GM12878 (cell line): ENCODE data around the gene CD86. TPM values are rescaled to one million over a fixed set of nuclear protein-coding genes. Genes with fewer than 3 reads are reported as not detected.

Source experiments
- ATAC-seq: fragments of 200-7000 bp; cut with Tn5 transposase; 3 replicates; pipeline ENCODE4 v1.9.1; 2020; ENCODE audit warnings: mild to moderate bottlenecking, moderate library complexity
- BruUV-seq: library from RNA; stranded (reverse); fragments of 400-500 nt; replicated peaks from 2 replicates; lab custom pipeline; 2021; lab: Mats Ljungman, UMichigan
- CTCF ChIA-PET: fragments of 300-600 bp; sonication (Branson Sonifier 250); formaldehyde crosslinking; extraction: SDS; loops from one replicate; lab custom pipeline; 2021; ENCODE audit warnings: inconsistent platforms; lab: Yijun Ruan, JAX
- POLR2A ChIA-PET: fragments of 350-600 bp; formaldehyde crosslinking; extraction: SDS; loops from one replicate; lab custom pipeline; 2021; ENCODE audit warnings: inconsistent platforms; lab: Charles Lee
- RAD21 ChIA-PET: fragments of 300-600 bp; sonication (Branson Sonifier 250); formaldehyde crosslinking; loops from one replicate; lab custom pipeline; 2023; ENCODE audit warnings: antibody characterized with exemption; ENCODE audit not compliant: unreplicated experiment; lab: Charles Lee
- SMC1A ChIA-PET: fragments of 300-600 bp; sonication (Branson Sonifier 250); formaldehyde crosslinking; loops from one replicate; lab custom pipeline; 2023; ENCODE audit not compliant: unreplicated experiment, uncharacterized antibody; lab: Charles Lee
- DNase-seq: peaks from one replicate; pipeline ENCODE4 v3.0.0-alpha.2; 2011; ENCODE audit warnings: low read depth, low spot score
- FAIRE-seq: peaks from 3 replicates; lab custom pipeline; 2011; peaks lifted over from hg19 to GRCh38; lab: Jason Lieb, UNC
- H2AFZ ChIP-seq: 2 replicates; pipeline ENCODE4 v1.6.0; 2011; ENCODE audit warnings: low read depth, low read length, control low read depth; ENCODE audit not compliant: control insufficient read depth
- H3K27ac ChIP-seq: 2 replicates; pipeline ENCODE4 v1.5.1; 2011; ENCODE audit warnings: control low read depth; ENCODE audit not compliant: control insufficient read depth, insufficient read depth
- H3K27me3 ChIP-seq, 2 experiments: replicated peaks in 1 of 2; 2 replicates each; pipeline versions ENCODE4 v1.6.0 to v1.6.1; 2011; ENCODE audit warnings: low read length in 1 of 2; ENCODE audit not compliant: control insufficient read depth in 2 of 2, insufficient read depth in 2 of 2
- H3K36me3 ChIP-seq, 2 experiments: 2 replicates each; pipeline ENCODE4 v1.5.1; 2011; ENCODE audit warnings: low read length in 1 of 2; ENCODE audit not compliant: control insufficient read depth in 2 of 2, insufficient read depth in 2 of 2
- H3K4me1 ChIP-seq: 2 replicates; pipeline ENCODE4 v1.6.1; 2011; ENCODE audit warnings: mild to moderate bottlenecking, low read length, moderate library complexity, mixed read lengths; ENCODE audit not compliant: control insufficient read depth, insufficient read depth
- H3K4me2 ChIP-seq: 2 replicates; pipeline ENCODE4 v1.6.0; 2011; ENCODE audit warnings: control low read depth; ENCODE audit not compliant: control insufficient read depth, insufficient read depth
- H3K4me3 ChIP-seq: fragments of 200-600 bp; sonication (generic); 2 replicates; pipeline ENCODE4 v1.5.1; 2016
- H3K79me2 ChIP-seq: 2 replicates; pipeline ENCODE4 v1.6.0; 2011; ENCODE audit warnings: low read length; ENCODE audit not compliant: control insufficient read depth, insufficient read depth
- H3K9ac ChIP-seq: 2 replicates; pipeline ENCODE4 v1.8.0; 2011; ENCODE audit warnings: low read length, control low read depth, mixed read lengths; ENCODE audit not compliant: control insufficient read depth, insufficient read depth
- H3K9me3 ChIP-seq: replicated peaks from 3 replicates; pipeline ENCODE4 v1.5.1; 2011; ENCODE audit warnings: mild to moderate bottlenecking, low read length; ENCODE audit not compliant: control insufficient read depth, insufficient read depth
- H4K20me1 ChIP-seq: 2 replicates; pipeline ENCODE4 v1.6.0; 2011; ENCODE audit not compliant: control insufficient read depth, insufficient read depth
- BHLHE40 ChIP-seq, 2 experiments: fragments of 450-650 bp in 1 of 2; IDR thresholded peaks; 2 replicates each; pipeline ENCODE4 v1.6.1; 2011 to 2017; ENCODE audit warnings: low read depth in 2 of 2, borderline replicate concordance in 1 of 2, improper control_type of control experiment in 1 of 2, low read length in 1 of 2, mild to moderate bottlenecking in 1 of 2
- EED ChIP-seq: sonication (generic); IDR thresholded peaks from 2 replicates; pipeline ENCODE4 v1.6.1; 2016; ENCODE audit warnings: antibody characterized with exemption, low read depth
- GATAD2B ChIP-seq: fragments of 450-650 bp; conservative IDR thresholded peaks from 2 replicates; pipeline ENCODE4 v1.6.1; 2017; ENCODE audit warnings: low read depth, mild to moderate bottlenecking, moderate library complexity
- LARP7 ChIP-seq: fragments of 450-650 bp; IDR thresholded peaks from 2 replicates; pipeline ENCODE4 v1.6.1; 2017; ENCODE audit warnings: mild to moderate bottlenecking
- MYB ChIP-seq: fragments of 150-350 bp; IDR thresholded peaks from 2 replicates; pipeline ENCODE4 v1.6.1; 2014; ENCODE audit warnings: mild to moderate bottlenecking, low read depth, low read length, borderline replicate concordance
- NFYA ChIP-seq: IDR thresholded peaks from 2 replicates; pipeline ENCODE4 v1.6.1; 2011; ENCODE audit warnings: low read depth, mild to moderate bottlenecking, low read length, improper control_type of control experiment, borderline replicate concordance
- PAX5 ChIP-seq: IDR thresholded peaks from 2 replicates; pipeline ENCODE4 v1.6.1; 2011; ENCODE audit warnings: low read depth, low read length, borderline replicate concordance
- RBBP5 ChIP-seq: fragments of 200-600 bp; sonication (generic); conservative IDR thresholded peaks from 2 replicates; pipeline ENCODE4 v1.6.1; 2016
- RCOR1 ChIP-seq: conservative IDR thresholded peaks from 2 replicates; pipeline ENCODE4 v1.6.1; 2012; ENCODE audit warnings: low read depth, low read length, improper control_type of control experiment
- SREBF1 ChIP-seq: IDR thresholded peaks from 2 replicates; pipeline ENCODE4 v1.6.1; 2012; ENCODE audit warnings: mild to moderate bottlenecking, low read length
- WGBS: methylation state at CpG from one replicate; pipeline ENCODE4 v1.1.6; 2016; ENCODE audit warnings: low lambda C conversion rate; ENCODE audit not compliant: insufficient replicate concordance, insufficient coverage; ENCODE audit errors: missing lambda C conversion rate; 5-methylcytosine and 5-hydroxymethylcytosine counted together
- in situ Hi-C: fragments of 300-500 bp; cut with MboI; formaldehyde crosslinking; loops from 9 replicates; pipeline ENCODE4 v1.14.3; 2018; ENCODE audit warnings: mixed read lengths
- intact Hi-C: fragments of 100-400 bp; cut with micrococcal nuclease; formaldehyde crosslinking; loops from one replicate; pipeline ENCODE4 v1.14.2; 2022; ENCODE audit not compliant: unreplicated experiment
- polyA plus RNA-seq, 11 experiments: library from polyadenylated mRNA; depleted of rRNA in 4 of 11; unstranded in 6 of 11; stranded (reverse) in 5 of 11; fragments of >200 nt; fragmentation: Nextera tagmentation in 4 of 11; fragmentation: Illumina TruSeq in 1 of 11; extraction: Ambion mirVana in 4 of 11; extraction: Trizol in 1 of 11; gene quantifications; 1 replicate in 1 of 11; 2 replicates in 10 of 11; pipeline versions ENCODE4 v1.2.1 to v1.2.3, GENCODE V29; 2011 to 2016; ENCODE audit warnings: inconsistent platforms in 2 of 11, missing spikeins in 2 of 11, low read depth in 1 of 11
- total RNA-seq, 4 experiments: library from RNA; depleted of rRNA in 3 of 4; stranded (reverse); fragments of >200 nt in 3 of 4; fragmentation: Illumina TruSeq in 1 of 4; extraction: Trizol in 1 of 4; gene quantifications; 2 replicates each; pipeline versions ENCODE4 v1.2.1 to v1.2.3, GENCODE V29; 2013 to 2021
- TF ChIP-seq, protein P1 (sequence below): IDR thresholded peaks from 2 replicates; pipeline ENCODE4 v1.6.1; 2012; ENCODE audit warnings: mild to moderate bottlenecking, low read depth, low read length
- TF ChIP-seq, protein P2 (sequence below): fragments of 450-650 bp; IDR thresholded peaks from 2 replicates; pipeline ENCODE4 v1.6.1; 2017; ENCODE audit warnings: mild to moderate bottlenecking, moderate library complexity
- TF ChIP-seq, protein P3 (sequence below): fragments of 450-650 bp; IDR thresholded peaks from 2 replicates; pipeline ENCODE4 v1.6.1; 2016; ENCODE audit warnings: mild to moderate bottlenecking
- TF ChIP-seq, protein P4 (sequence below), 3 experiments: IDR thresholded peaks in 2 of 3; conservative IDR thresholded peaks in 1 of 3; 2 replicates each; pipeline ENCODE4 v1.5.1; 2011; ENCODE audit warnings: low read depth in 3 of 3, low read length in 3 of 3, mild to moderate bottlenecking in 3 of 3, control low read depth in 2 of 3, moderate library complexity in 2 of 3, inconsistent platforms in 1 of 3, mixed read lengths in 1 of 3; ENCODE audit not compliant: control insufficient read depth in 2 of 3, insufficient read depth in 1 of 3; ENCODE audit errors: extremely low read depth in 1 of 3

The CD86 gene
- total and polyA plus RNA-seq, 10 of the 15 experiments (the other 5 are each of a cell fraction or from before 2014, with no cell fraction given) = 40.9 to 100 (median 55.5) TPM

DNA sequence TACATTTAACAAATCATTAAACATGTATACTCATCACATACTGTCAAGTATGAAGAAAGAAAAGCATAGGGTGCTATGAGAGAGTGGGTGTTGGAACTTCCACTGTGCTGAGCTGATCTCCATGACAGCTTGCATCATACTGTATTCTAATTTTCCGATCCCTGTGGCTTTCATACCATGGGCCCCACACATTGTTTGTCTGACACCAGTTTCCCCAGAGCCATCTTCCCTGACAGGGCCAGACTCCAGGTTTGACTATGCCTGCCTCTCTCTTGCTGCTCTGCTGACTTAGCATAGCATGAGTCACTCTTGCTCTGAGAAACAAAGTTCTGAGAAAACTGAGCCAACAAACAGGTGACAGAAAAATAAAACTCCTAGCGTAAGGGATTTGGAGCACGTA, 91.3 kb downstream of the CD86 start:
- no peaks in the 10 kb centered on the region for H3K36me3 ChIP-seq
- H3K27me3 ChIP-seq = no peaks in the 10 kb centered on the region
- BruUV-seq = no TSS peak
- no peak overlapping the region; the same call in 1 of the 2 replicates for H2AFZ ChIP-seq
- no peaks in the 10 kb centered on the region for H4K20me1 ChIP-seq
- H3K4me2 ChIP-seq = no peak overlapping the region
- CTCF ChIA-PET = no interaction called here
- FAIRE-seq = no peak
- H3K79me2 ChIP-seq = no peaks in the 10 kb centered on the region
- in situ Hi-C loops (no loop called here), intact Hi-C loops (no loop called here)
- H3K9ac ChIP-seq = no peak overlapping the region
- SMC1A ChIA-PET = interaction anchor here (0.6 to 1.0 kb wide), 2 partner anchors 34 to 113 kb away, joined by 3 read pairs; no protein-coding TSS in a partner anchor
- DNase-seq = peak; percentile 37
- peaks cover 2% of the 10 kb centered on the region; the same call in 1 of the 2 replicates for H3K4me1 ChIP-seq
- RAD21 ChIA-PET = no interaction called here
- POLR2A ChIA-PET = no interaction called here
- H3K9me3 ChIP-seq = no peaks in the 10 kb centered on the region; the same call in 2 of the 3 replicates
- H3K27ac ChIP-seq = no peak overlapping the region
- H3K4me3 ChIP-seq = no peak overlapping the region
- WGBS = 35% methylated on average over 3 of the region's 3 CpGs
- peak; percentile 97 for ATAC-seq
- TF ChIP-seq BHLHE40 (IDR thresholded peaks at IDR 0.05; ENCODE audit: borderline replicate concordance in 1 of 2, low read depth in 2 of 2, low read length in 1 of 2) (peak in 1 of 2 experiments; percentile 7; a peak in 1 of 4 replicates), MYB (no peak), EED (peak; percentile 65), RCOR1 (no peak), PAX5 (no peak), GATAD2B (no peak), RBBP5 (no peak), NFYA (no peak), SREBF1 (no peak), LARP7 (no peak)
- TF ChIP-seq, protein P1, sequence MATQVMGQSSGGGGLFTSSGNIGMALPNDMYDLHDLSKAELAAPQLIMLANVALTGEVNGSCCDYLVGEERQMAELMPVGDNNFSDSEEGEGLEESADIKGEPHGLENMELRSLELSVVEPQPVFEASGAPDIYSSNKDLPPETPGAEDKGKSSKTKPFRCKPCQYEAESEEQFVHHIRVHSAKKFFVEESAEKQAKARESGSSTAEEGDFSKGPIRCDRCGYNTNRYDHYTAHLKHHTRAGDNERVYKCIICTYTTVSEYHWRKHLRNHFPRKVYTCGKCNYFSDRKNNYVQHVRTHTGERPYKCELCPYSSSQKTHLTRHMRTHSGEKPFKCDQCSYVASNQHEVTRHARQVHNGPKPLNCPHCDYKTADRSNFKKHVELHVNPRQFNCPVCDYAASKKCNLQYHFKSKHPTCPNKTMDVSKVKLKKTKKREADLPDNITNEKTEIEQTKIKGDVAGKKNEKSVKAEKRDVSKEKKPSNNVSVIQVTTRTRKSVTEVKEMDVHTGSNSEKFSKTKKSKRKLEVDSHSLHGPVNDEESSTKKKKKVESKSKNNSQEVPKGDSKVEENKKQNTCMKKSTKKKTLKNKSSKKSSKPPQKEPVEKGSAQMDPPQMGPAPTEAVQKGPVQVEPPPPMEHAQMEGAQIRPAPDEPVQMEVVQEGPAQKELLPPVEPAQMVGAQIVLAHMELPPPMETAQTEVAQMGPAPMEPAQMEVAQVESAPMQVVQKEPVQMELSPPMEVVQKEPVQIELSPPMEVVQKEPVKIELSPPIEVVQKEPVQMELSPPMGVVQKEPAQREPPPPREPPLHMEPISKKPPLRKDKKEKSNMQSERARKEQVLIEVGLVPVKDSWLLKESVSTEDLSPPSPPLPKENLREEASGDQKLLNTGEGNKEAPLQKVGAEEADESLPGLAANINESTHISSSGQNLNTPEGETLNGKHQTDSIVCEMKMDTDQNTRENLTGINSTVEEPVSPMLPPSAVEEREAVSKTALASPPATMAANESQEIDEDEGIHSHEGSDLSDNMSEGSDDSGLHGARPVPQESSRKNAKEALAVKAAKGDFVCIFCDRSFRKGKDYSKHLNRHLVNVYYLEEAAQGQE = no peak
- TF ChIP-seq, protein P2, sequence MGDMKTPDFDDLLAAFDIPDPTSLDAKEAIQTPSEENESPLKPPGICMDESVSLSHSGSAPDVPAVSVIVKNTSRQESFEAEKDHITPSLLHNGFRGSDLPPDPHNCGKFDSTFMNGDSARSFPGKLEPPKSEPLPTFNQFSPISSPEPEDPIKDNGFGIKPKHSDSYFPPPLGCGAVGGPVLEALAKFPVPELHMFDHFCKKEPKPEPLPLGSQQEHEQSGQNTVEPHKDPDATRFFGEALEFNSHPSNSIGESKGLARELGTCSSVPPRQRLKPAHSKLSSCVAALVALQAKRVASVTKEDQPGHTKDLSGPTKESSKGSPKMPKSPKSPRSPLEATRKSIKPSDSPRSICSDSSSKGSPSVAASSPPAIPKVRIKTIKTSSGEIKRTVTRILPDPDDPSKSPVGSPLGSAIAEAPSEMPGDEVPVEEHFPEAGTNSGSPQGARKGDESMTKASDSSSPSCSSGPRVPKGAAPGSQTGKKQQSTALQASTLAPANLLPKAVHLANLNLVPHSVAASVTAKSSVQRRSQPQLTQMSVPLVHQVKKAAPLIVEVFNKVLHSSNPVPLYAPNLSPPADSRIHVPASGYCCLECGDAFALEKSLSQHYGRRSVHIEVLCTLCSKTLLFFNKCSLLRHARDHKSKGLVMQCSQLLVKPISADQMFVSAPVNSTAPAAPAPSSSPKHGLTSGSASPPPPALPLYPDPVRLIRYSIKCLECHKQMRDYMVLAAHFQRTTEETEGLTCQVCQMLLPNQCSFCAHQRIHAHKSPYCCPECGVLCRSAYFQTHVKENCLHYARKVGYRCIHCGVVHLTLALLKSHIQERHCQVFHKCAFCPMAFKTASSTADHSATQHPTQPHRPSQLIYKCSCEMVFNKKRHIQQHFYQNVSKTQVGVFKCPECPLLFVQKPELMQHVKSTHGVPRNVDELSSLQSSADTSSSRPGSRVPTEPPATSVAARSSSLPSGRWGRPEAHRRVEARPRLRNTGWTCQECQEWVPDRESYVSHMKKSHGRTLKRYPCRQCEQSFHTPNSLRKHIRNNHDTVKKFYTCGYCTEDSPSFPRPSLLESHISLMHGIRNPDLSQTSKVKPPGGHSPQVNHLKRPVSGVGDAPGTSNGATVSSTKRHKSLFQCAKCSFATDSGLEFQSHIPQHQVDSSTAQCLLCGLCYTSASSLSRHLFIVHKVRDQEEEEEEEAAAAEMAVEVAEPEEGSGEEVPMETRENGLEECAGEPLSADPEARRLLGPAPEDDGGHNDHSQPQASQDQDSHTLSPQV = no peak
- TF ChIP-seq, protein P3, sequence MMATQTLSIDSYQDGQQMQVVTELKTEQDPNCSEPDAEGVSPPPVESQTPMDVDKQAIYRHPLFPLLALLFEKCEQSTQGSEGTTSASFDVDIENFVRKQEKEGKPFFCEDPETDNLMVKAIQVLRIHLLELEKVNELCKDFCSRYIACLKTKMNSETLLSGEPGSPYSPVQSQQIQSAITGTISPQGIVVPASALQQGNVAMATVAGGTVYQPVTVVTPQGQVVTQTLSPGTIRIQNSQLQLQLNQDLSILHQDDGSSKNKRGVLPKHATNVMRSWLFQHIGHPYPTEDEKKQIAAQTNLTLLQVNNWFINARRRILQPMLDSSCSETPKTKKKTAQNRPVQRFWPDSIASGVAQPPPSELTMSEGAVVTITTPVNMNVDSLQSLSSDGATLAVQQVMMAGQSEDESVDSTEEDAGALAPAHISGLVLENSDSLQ = no peak
- TF ChIP-seq, protein P4, sequence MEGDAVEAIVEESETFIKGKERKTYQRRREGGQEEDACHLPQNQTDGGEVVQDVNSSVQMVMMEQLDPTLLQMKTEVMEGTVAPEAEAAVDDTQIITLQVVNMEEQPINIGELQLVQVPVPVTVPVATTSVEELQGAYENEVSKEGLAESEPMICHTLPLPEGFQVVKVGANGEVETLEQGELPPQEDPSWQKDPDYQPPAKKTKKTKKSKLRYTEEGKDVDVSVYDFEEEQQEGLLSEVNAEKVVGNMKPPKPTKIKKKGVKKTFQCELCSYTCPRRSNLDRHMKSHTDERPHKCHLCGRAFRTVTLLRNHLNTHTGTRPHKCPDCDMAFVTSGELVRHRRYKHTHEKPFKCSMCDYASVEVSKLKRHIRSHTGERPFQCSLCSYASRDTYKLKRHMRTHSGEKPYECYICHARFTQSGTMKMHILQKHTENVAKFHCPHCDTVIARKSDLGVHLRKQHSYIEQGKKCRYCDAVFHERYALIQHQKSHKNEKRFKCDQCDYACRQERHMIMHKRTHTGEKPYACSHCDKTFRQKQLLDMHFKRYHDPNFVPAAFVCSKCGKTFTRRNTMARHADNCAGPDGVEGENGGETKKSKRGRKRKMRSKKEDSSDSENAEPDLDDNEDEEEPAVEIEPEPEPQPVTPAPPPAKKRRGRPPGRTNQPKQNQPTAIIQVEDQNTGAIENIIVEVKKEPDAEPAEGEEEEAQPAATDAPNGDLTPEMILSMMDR (IDR thresholded peaks at IDR 0.05 in 2 of 3, conservative IDR thresholded peaks at IDR 0.05 in 1 of 3; ENCODE audit: control insufficient read depth in 2 of 3, extremely low read depth in 1 of 3, insufficient read depth in 1 of 3, low read depth in 3 of 3, low read length in 3 of 3) = no peak
